Hepatocyte (in vitro differentiated cells): ENCODE data around the gene TENM4.

Experiments used
- CTCF ChIP-seq: fragments of 200-600 bp; sonication (generic); IDR thresholded peaks from 2 replicates; pipeline ENCODE4 v1.5.1; 2016; ENCODE audit warnings: antibody characterized with exemption, mild to moderate bottlenecking; ENCODE audit not compliant: poor library complexity
- EZH2 ChIP-seq: fragments of 200-600 bp; sonication (generic); IDR thresholded peaks from 2 replicates; pipeline ENCODE4 v1.6.1; 2016; ENCODE audit warnings: antibody characterized with exemption, mild to moderate bottlenecking, borderline replicate concordance
- EZH2phosphoT487 ChIP-seq: fragments of 200-600 bp; sonication (generic); IDR thresholded peaks from one replicate; pipeline ENCODE4 v1.6.1; 2018; ENCODE audit warnings: antibody characterized with exemption, mild to moderate bottlenecking, low read depth, moderate library complexity; ENCODE audit not compliant: unreplicated experiment, severe bottlenecking

DNA sequence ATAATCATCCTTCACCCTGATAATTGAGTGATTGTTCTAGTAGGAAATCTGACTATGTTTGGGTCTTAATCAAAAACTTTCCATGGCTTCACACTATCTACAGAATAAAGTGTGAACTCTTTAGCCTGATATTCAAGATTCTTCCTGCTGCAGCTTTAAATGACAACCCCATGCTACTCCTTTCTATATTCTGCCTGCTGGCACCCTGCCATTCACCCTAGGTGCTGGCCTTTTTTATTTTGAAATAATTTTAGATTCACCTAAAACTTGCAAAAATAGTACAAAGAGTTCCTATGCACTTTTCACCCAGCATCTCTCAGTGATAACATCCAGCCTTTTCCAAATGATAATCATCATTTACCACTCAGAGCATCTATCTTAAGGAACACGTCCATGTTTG lies 502.8 kb downstream of the TENM4 start:
- TF ChIP-seq EZH2: no peak
- TF ChIP-seq CTCF: no peak
- no peak for TF ChIP-seq EZH2phosphoT487
